K562 (cell line): ENCODE results near the gene NUP50. TPM values are rescaled to one million over a fixed set of nuclear protein-coding genes. Genes with fewer than 3 reads are reported as not detected.

Source experiments
- ATAC-seq: fragments of 200-7000 bp; cut with Tn5 transposase; 3 replicates; pipeline ENCODE4 v1.9.1; 2020; ENCODE audit warnings: moderate library complexity
- BruUV-seq: library from RNA; stranded (reverse); fragments of 400-500 nt; replicated peaks from 2 replicates; lab custom pipeline; 2021; lab: Mats Ljungman, UMichigan
- CTCF ChIA-PET: fragments of 300-600 bp; formaldehyde crosslinking; extraction: SDS; loops from one replicate; lab custom pipeline; 2021; ENCODE audit warnings: low intra/inter-chr PET ratio; lab: Yijun Ruan, JAX
- POLR2A ChIA-PET: fragments of 300-600, 350-650 bp; sonication (Branson Sonifier 250); formaldehyde crosslinking; extraction: SDS; loops from one replicate; lab custom pipeline; 2021; ENCODE audit warnings: antibody characterized with exemption, inconsistent platforms; lab: Yijun Ruan, JAX
- DNase-seq, 4 experiments: peaks; one replicate each; pipeline versions ENCODE4 v3.0.0 to v3.0.0-alpha.2; 2011 to 2018; ENCODE audit warnings: low spot score in 3 of 4, mixed read lengths in 3 of 4; ENCODE audit errors: extremely low read depth in 1 of 4
- FAIRE-seq: peaks from 2 replicates; lab custom pipeline; 2011; peaks lifted over from hg19 to GRCh38; lab: Jason Lieb, UNC
- H2AFZ ChIP-seq: 2 replicates; pipeline ENCODE4 v1.6.0; 2011; ENCODE audit warnings: low read depth, low read length, control low read depth, inconsistent platforms
- H3K27ac ChIP-seq: fragments of 200-600 bp; 3 replicates; pipeline ENCODE4 v1.8.0; 2011; ENCODE audit warnings: low read depth, mild to moderate bottlenecking, control low read depth, inconsistent platforms, low read length, moderate library complexity, mixed read lengths; ENCODE audit errors: extremely low read depth
- H3K27me3 ChIP-seq, 2 experiments: fragments of 300-600 bp in 1 of 2; 2 replicates in 1 of 2; 3 replicates in 1 of 2; pipeline versions ENCODE4 v1.6.0 to v1.8.0; 2011; ENCODE audit warnings: inconsistent platforms in 2 of 2, low read length in 2 of 2, mild to moderate bottlenecking in 1 of 2, mixed read lengths in 1 of 2, moderate library complexity in 1 of 2; ENCODE audit not compliant: control insufficient read depth in 2 of 2, insufficient read depth in 2 of 2
- H3K36me3 ChIP-seq: fragments of 300-600 bp; 3 replicates; pipeline ENCODE4 v1.8.0; 2011; ENCODE audit warnings: mild to moderate bottlenecking, low read length, inconsistent platforms; ENCODE audit not compliant: control insufficient read depth, insufficient read depth
- H3K4me1 ChIP-seq, 2 experiments: fragments of 200-600 bp in 1 of 2; replicated peaks in 1 of 2; 2 replicates in 1 of 2; 3 replicates in 1 of 2; pipeline versions ENCODE4 v1.5.1 to v1.8.0; 2011; ENCODE audit warnings: inconsistent platforms in 2 of 2, low read length in 2 of 2, mild to moderate bottlenecking in 1 of 2, mixed read lengths in 1 of 2, moderate library complexity in 1 of 2; ENCODE audit not compliant: control insufficient read depth in 2 of 2, insufficient read depth in 2 of 2
- H3K4me2 ChIP-seq: 2 replicates; pipeline ENCODE4 v1.6.1; 2011; ENCODE audit warnings: low read length, control low read depth, inconsistent platforms, mixed read lengths; ENCODE audit not compliant: insufficient read depth
- H3K4me3 ChIP-seq: fragments of 200-600 bp; sonication (generic), shearing (Covaris generic); 2 replicates; pipeline ENCODE4 v1.5.1; 2016; ENCODE audit warnings: control low read depth, inconsistent platforms
- H3K79me2 ChIP-seq: fragments of 200-600 bp; 3 replicates; pipeline ENCODE4 v1.8.0; 2011; ENCODE audit warnings: low read length, inconsistent platforms; ENCODE audit not compliant: control insufficient read depth, insufficient read depth
- H3K9ac ChIP-seq, 2 experiments: 2 replicates each; pipeline versions ENCODE4 v1.6.0 to v1.6.1; 2011; ENCODE audit warnings: low read depth in 2 of 2, low read length in 2 of 2, control low read depth in 1 of 2, inconsistent platforms in 1 of 2, mild to moderate bottlenecking in 1 of 2, mixed read lengths in 1 of 2; ENCODE audit not compliant: insufficient read depth in 1 of 2
- H3K9me1 ChIP-seq: one replicate; pipeline ENCODE4 v1.6.0; 2011; ENCODE audit warnings: inconsistent platforms, mild to moderate bottlenecking, low read length, moderate library complexity; ENCODE audit not compliant: control insufficient read depth, insufficient read depth
- H3K9me3 ChIP-seq: replicated peaks from 2 replicates; pipeline ENCODE4 v1.5.1; 2011; ENCODE audit warnings: low read depth, low read length, inconsistent platforms; ENCODE audit not compliant: control insufficient read depth, insufficient read depth
- H4K20me1 ChIP-seq: replicated peaks from 2 replicates; pipeline ENCODE4 v1.6.1; 2011; ENCODE audit warnings: low read length, inconsistent platforms, mixed read lengths; ENCODE audit not compliant: control insufficient read depth, insufficient read depth
- CEBPB ChIP-seq: fragments of 450-650 bp; IDR thresholded peaks from 2 replicates; pipeline ENCODE4 v1.6.1; 2016; ENCODE audit warnings: missing genetic modification characterization, missing compliant biosample characterization
- CEBPG ChIP-seq, 3 experiments: fragments of 200-800 bp in 1 of 3; sonication (Bioruptor generic) in 1 of 3; sonication (generic) in 1 of 3; formaldehyde crosslinking in 1 of 3; IDR thresholded peaks in 2 of 3; conservative IDR thresholded peaks in 1 of 3; 2 replicates each; pipeline versions ENCODE4 v1.6.1 to v1.8.0; 2016 to 2022; ENCODE audit warnings: missing compliant biosample characterization in 2 of 3, missing genetic modification characterization in 2 of 3, mild to moderate bottlenecking in 1 of 3, missing genetic modification reagents in 1 of 3
- HNRNPUL1 ChIP-seq: fragments of 200-400 bp; formaldehyde crosslinking; IDR thresholded peaks from 2 replicates; pipeline ENCODE4 v1.6.1; 2017; ENCODE audit warnings: low read length
- PPARD ChIP-seq: fragments of 250-450 bp; sonication (Bioruptor Pico); IDR thresholded peaks from 2 replicates; pipeline ENCODE4 v1.8.0; 2022; ENCODE audit warnings: inconsistent platforms, mild to moderate bottlenecking, moderate library complexity
- PREB ChIP-seq: sonication (generic); formaldehyde crosslinking; IDR thresholded peaks from 2 replicates; pipeline ENCODE4 v1.8.1; 2023; ENCODE audit warnings: mild to moderate bottlenecking, missing genetic modification reagents
- WGBS: fragments of 100-300 bp; shearing (Covaris generic); methylation state at CpG from one replicate; pipeline ENCODE4 v1.1.6; 2016; ENCODE audit warnings: low coverage, mixed read lengths; ENCODE audit not compliant: insufficient coverage; ENCODE audit errors: missing lambda C conversion rate; 5-methylcytosine and 5-hydroxymethylcytosine counted together
- in situ Hi-C: fragments of 300-500 bp; cut with MboI; formaldehyde crosslinking; loops from 4 replicates; pipeline ENCODE4 v1.15.0; 2018; ENCODE audit warnings: inconsistent platforms, mixed read lengths
- intact Hi-C: fragments of 100-400 bp; cut with micrococcal nuclease; formaldehyde crosslinking; loops from 2 replicates; pipeline ENCODE4 v1.14.2; 2022
- polyA plus RNA-seq, 8 experiments: library from polyadenylated mRNA; depleted of rRNA in 4 of 8; stranded (reverse) in 5 of 8; unstranded in 3 of 8; fragments of >200 nt; fragmentation: Nextera tagmentation in 2 of 8; fragmentation: Illumina TruSeq in 1 of 8; extraction: Ambion mirVana in 2 of 8; extraction: Trizol in 1 of 8; gene quantifications; 2 replicates each; pipeline versions ENCODE4 v1.2.1 to v1.2.3, GENCODE V29; 2011 to 2014; ENCODE audit warnings: inconsistent platforms in 1 of 8, missing spikeins in 1 of 8
- total RNA-seq, 7 experiments: library from RNA; depleted of rRNA in 6 of 7; stranded (reverse); fragments of >200 nt in 6 of 7; fragmentation: Illumina TruSeq in 2 of 7; extraction: Trizol in 2 of 7; gene quantifications; 2 replicates each; pipeline versions ENCODE4 v1.2.1 to v1.2.3, GENCODE V29; 2011 to 2021; ENCODE audit warnings: low replicate concordance in 1 of 7

NUP50 gene
- total and polyA plus RNA-seq, 9 of the 15 experiments (the other 6 are each of a cell fraction or from before 2014, with no cell fraction given), result 23.8 to 83.7 (median 55.3) TPM

GRCh38 chr22:45142376-45142775 lies 21.3 kb upstream of the NUP50 start (continued):
- TF ChIP-seq PPARD, result no peak
- no peak for TF ChIP-seq HNRNPUL1

- ChIA-PET POLR2A (interaction anchor here (0.6 to 0.9 kb wide), 2 partner anchors 19 to 111 kb away, joined by 3 to 4 read pairs; partner anchors contain the start of gene NUP50), CTCF (no interaction called here)
- H3K4me3 ChIP-seq, result no peak overlapping the region
- no peaks in the 10 kb centered on the region for H3K9me1 ChIP-seq
- no TSS peak for BruUV-seq
- no peaks in the 10 kb centered on the region for H3K4me1 ChIP-seq
- no peaks in the 10 kb centered on the region for H3K36me3 ChIP-seq
- no peak overlapping the region for H2AFZ ChIP-seq
- no peaks in the 10 kb centered on the region for H3K27me3 ChIP-seq
- in situ Hi-C loops, result no loop called here
- intact Hi-C loops, result no loop called here
- FAIRE-seq, result no peak
- DNase-seq, result no peak
- ATAC-seq, result no peak
- TF ChIP-seq PREB, result no peak
- no peak for TF ChIP-seq CEBPG (CRISPR knock-in tag; IDR thresholded peaks at IDR 0.05)
- peak in 1 of 2 experiments; percentile 43; a peak in 3 of 4 replicates for TF ChIP-seq CEBPG (tag; conservative IDR thresholded peaks at IDR 0.05 in 1 of 2, IDR thresholded peaks at IDR 0.05 in 1 of 2)
- peak; percentile 46; the same call in 1 of the 2 replicates for TF ChIP-seq CEBPB (tag)
- no peaks in the 10 kb centered on the region for H4K20me1 ChIP-seq
- H3K4me2 ChIP-seq, result no peak overlapping the region
- no peaks in the 10 kb centered on the region for H3K79me2 ChIP-seq
- no peak overlapping the region for H3K9ac ChIP-seq
- no peak overlapping the region for H3K27ac ChIP-seq
- WGBS, result 0% methylated on average over 1 of the region's 1 CpG
- 0 out of 2 replicates have a peak, but pooled peaks cover 2% of the 10 kb centered on the region for H3K9me3 ChIP-seq
These were observed 18.8 kb upstream of the NUP50 start for GRCh38 chr22:45144916-45145315.
